Articular chondrocyte of knee joint (primary cell): ENCODE data around the gene ERICH3. TPM values are rescaled to one million over a fixed set of nuclear protein-coding genes. Genes with fewer than 3 reads are reported as not detected.

Experiments used
- total RNA-seq: library from RNA; depleted of rRNA; stranded (reverse); fragments of >200 nt; gene quantifications from 2 replicates; pipeline ENCODE4 v1.2.3, GENCODE V29; 2012

Gene ERICH3, protein sequence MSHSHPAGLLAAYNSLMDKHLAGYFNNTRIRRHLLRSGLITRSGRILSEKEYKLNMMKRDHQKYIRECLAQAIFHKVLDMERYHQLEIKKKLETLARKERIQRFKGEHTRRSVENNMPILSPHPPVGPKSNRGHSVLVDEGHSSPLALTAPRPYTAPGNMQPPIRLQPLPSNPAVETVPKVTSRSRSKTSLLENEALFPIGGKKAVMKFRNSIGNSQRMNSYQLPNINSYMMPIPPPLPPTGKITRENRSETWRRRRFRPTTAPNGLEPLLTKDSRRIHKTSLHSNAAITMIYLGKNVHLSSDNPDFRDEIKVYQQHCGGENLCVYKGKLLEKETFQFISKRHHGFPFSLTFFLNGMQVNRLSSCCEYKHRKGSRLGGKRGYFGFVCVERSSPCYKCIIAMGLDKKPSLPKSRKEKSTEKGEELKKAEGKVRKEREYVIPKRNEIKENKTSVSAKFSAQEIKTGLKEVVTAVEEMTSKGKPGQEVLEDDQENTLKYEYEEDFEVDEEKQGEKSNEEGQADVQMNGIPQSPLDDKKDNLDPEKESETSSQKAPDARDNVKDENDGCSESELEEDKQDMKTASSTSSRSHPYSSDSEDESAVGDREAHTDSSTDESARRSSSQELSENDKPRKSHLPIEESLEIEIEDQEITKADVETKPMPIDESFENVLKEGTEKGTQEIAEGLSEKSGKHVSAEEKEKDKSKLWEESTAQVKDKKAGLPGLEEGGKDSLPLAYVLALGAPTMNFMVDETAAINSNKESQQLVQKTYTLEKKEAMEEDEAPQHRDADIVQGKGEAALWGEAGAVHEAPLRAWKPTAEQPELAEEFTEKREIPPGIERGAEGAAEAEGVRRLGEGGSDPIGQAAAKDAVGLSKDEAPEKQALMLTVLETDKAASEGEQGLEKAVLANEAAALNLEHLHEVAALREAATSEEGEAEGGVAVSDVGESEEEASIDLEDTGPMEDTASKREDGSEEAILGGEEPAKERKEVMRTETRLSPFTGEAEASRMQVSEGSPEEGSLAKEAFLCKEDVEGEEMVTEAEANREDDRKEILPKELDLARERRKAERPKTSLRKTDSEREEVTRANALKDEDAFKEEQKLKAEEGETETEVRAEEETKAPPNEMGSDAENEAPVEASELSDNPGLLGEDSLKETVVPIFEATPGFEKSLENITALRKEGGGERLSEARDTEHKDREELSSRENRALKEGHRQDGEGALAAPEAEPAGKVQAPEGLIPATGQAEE (N-terminal part only)
- total RNA-seq = not detected in 2 replicates

DNA sequence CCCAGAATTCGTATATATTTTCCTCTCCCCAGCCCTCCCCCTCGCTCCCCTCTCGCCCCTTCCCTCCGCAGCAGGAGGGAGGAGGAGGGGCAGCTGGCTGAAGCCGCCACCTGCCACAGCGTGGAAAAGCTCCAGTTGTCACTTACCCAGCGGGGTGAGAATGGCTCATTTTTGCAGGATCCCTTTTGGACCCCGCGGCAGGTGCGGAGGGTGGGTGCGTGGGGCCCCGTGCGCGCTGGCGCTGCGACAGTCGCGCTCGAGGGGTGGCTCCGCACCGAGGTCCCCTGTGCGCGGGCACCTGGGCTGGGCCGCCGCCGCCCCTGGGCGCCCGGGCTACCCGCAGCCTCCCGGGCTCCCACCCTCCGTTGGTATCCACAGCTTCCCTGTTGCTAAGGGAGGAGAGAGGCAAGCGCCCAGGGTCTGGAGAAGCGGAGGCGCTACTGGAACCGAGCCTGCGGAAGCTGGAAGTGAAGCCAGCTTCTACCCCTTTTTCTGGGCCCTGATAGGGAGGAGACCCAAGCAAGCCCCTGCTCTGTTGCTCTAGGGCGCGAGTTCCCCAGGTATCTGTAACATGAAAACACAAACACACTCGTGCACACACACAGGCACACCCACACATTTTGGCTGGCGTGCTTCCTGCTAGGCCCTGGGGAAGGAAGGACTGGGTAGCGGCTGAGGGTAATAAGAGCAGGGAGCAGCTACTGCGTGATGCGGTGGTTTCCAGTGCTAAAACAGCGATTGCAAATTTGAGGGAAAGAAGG, at the start of gene ERICH3:
Gene ERICH3, minus strand, starts transcription at position 442 of the 761 bp plus-strand sequence. Its CDS starts 273 bp downstream, at position 169.

Other genes starting within 250 kb of the ERICH3 start
- not detected in 2 replicates for gene LRRC53, start 161.2 kb downstream of the ERICH3 start, total RNA-seq
- gene CRYZ, start 59.3 kb upstream of the ERICH3 start, total RNA-seq = 26.8 and 30.4 TPM in 2 replicates
- 18.1 and 19.5 TPM in 2 replicates for gene TYW3, start 59.4 kb upstream of the ERICH3 start, total RNA-seq